ENCODE results near the gene FAM222B. TPM values are rescaled to one million over a fixed set of nuclear protein-coding genes. Genes with fewer than 3 reads are reported as not detected.

The FAM222B gene
- total and polyA plus RNA-seq, 9 of the 15 experiments (the other 6 are each of a cell fraction or from before 2014, with no cell fraction given) = 4.0 to 34.6 (median 7.5) TPM

DNA sequence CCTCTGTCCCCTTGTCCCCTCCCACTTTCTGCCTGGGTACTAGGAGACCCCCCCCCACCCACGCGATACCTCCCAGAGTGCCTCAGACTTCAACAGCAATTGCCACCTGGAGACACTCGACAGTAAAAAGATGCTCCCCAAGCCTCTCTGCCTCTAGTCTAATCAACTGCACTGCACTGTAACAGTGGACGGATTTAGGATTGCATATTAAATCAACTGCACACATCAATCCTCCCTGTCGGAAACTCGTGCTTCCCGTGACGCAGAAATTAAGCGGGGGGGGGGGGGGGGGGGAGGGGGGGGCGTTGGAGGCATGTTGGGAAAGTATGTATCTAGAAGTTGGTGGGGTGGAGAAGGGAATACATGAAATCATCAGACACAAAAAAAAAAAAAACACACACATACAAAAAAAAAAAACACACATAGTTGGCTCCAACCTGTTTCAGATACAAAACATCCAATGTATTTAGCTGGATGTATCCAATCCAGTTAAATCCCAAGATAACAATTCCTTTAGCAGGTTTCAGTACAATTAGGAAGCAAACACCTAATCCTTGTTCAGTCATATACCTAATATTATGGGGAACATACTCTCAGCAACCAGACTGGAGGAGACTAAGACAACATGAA, 29.7 kb downstream of the FAM222B start (continued):
- no peak for TF ChIP-seq ESRRB (CRISPR knock-in tag; IDR thresholded peaks at IDR 0.05; ENCODE audit: borderline replicate concordance)
- 0 out of 4 replicates have a peak, but pooled peaks of 1 of the 2 experiments have one; percentile 5 for TF ChIP-seq RCOR1 (IDR thresholded peaks at IDR 0.05; ENCODE audit: borderline replicate concordance in 1 of 2, low read depth in 2 of 2, low read length in 2 of 2)
- no peak for TF ChIP-seq HCFC1 (IDR thresholded peaks at IDR 0.05; ENCODE audit: low read depth, low read length)
- TF ChIP-seq SAFB2 (IDR thresholded peaks at IDR 0.05; ENCODE audit: borderline replicate concordance, low read depth, low read length, severe bottlenecking) = no peak
- TF ChIP-seq ZNF384 (IDR thresholded peaks at IDR 0.05; ENCODE audit: low read depth, low read length) = peak; percentile 66
- TF ChIP-seq, protein P1, sequence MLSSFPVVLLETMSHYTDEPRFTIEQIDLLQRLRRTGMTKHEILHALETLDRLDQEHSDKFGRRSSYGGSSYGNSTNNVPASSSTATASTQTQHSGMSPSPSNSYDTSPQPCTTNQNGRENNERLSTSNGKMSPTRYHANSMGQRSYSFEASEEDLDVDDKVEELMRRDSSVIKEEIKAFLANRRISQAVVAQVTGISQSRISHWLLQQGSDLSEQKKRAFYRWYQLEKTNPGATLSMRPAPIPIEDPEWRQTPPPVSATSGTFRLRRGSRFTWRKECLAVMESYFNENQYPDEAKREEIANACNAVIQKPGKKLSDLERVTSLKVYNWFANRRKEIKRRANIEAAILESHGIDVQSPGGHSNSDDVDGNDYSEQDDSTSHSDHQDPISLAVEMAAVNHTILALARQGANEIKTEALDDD (IDR thresholded peaks at IDR 0.05) = no peak
- no peak for TF ChIP-seq ETV6 (IDR thresholded peaks at IDR 0.05; ENCODE audit: borderline replicate concordance in 1 of 2, low read depth in 2 of 2, low read length in 1 of 2)
- TF ChIP-seq ETV6 (CRISPR knock-in tag; IDR thresholded peaks at IDR 0.05; ENCODE audit: borderline replicate concordance) = no peak
- no peak for TF ChIP-seq TEAD4 (IDR thresholded peaks at IDR 0.05; ENCODE audit: low read length)
- no peak for TF ChIP-seq TEAD4 (CRISPR knock-in tag; IDR thresholded peaks at IDR 0.05; ENCODE audit: borderline replicate concordance)
- TF ChIP-seq SPI1 (IDR thresholded peaks at IDR 0.05; ENCODE audit: borderline replicate concordance, low read depth, low read length) = no peak
- TF ChIP-seq CREB1 (IDR thresholded peaks at IDR 0.05) = no peak
- peak; percentile 23; the same call in 1 of the 2 replicates for TF ChIP-seq CREB1 (CRISPR knock-in tag; IDR thresholded peaks at IDR 0.05)
- peak; percentile 16; the same call in 1 of the 2 replicates for TF ChIP-seq TAF7 (tag; IDR thresholded peaks at IDR 0.05)
- TF ChIP-seq EP400 (IDR thresholded peaks at IDR 0.05) = peak; percentile 63; the same call in 1 of the 2 replicates
- peak; percentile 48; the same call in 1 of the 2 replicates for TF ChIP-seq MECOM (CRISPR knock-in tag; IDR thresholded peaks at IDR 0.05)
- TF ChIP-seq, protein P2, sequence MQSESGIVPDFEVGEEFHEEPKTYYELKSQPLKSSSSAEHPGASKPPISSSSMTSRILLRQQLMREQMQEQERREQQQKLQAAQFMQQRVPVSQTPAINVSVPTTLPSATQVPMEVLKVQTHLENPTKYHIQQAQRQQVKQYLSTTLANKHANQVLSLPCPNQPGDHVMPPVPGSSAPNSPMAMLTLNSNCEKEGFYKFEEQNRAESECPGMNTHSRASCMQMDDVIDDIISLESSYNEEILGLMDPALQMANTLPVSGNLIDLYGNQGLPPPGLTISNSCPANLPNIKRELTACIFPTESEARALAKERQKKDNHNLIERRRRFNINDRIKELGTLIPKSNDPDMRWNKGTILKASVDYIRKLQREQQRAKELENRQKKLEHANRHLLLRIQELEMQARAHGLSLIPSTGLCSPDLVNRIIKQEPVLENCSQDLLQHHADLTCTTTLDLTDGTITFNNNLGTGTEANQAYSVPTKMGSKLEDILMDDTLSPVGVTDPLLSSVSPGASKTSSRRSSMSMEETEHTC (IDR thresholded peaks at IDR 0.05) = peak; percentile 85
- no peak for TF ChIP-seq TEAD2 (tag; IDR thresholded peaks at IDR 0.05)
- no peak for TF ChIP-seq HNRNPK (IDR thresholded peaks at IDR 0.05; ENCODE audit: low read depth, low read length, poor library complexity, severe bottlenecking)
- TF ChIP-seq SNIP1 (IDR thresholded peaks at IDR 0.05; ENCODE audit: low read depth) = no peak
- TF ChIP-seq OTX1 (CRISPR knock-in tag; IDR thresholded peaks at IDR 0.05) = peak; percentile 83; the same call in 1 of the 2 replicates
- TF ChIP-seq ZNF668 (CRISPR knock-in tag; IDR thresholded peaks at IDR 0.05) = no peak
- no peak for TF ChIP-seq TAF15 (IDR thresholded peaks at IDR 0.05; ENCODE audit: low read depth, low read length)
- TF ChIP-seq ZNF274 (IDR thresholded peaks at IDR 0.05; ENCODE audit: borderline replicate concordance, low read depth, low read length) = no peak
- TF ChIP-seq, protein P3, sequence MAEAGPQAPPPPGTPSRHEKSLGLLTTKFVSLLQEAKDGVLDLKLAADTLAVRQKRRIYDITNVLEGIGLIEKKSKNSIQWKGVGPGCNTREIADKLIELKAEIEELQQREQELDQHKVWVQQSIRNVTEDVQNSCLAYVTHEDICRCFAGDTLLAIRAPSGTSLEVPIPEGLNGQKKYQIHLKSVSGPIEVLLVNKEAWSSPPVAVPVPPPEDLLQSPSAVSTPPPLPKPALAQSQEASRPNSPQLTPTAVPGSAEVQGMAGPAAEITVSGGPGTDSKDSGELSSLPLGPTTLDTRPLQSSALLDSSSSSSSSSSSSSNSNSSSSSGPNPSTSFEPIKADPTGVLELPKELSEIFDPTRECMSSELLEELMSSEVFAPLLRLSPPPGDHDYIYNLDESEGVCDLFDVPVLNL (CRISPR knock-in tag; IDR thresholded peaks at IDR 0.05; ENCODE audit: low read depth) = 0 out of 2 replicates have a peak, but pooled peaks have one; percentile 17

Data from K562 (cell line).